ENCODE results near the gene CCDC174. TPM values are rescaled to one million over a fixed set of nuclear protein-coding genes. Genes with fewer than 3 reads are reported as not detected.

The CCDC174 gene
- total and polyA plus RNA-seq, 10 of the 15 experiments (the other 5 are each of a cell fraction or from before 2014, with no cell fraction given) = 11.6 to 31.3 (median 19.1) TPM

DNA sequence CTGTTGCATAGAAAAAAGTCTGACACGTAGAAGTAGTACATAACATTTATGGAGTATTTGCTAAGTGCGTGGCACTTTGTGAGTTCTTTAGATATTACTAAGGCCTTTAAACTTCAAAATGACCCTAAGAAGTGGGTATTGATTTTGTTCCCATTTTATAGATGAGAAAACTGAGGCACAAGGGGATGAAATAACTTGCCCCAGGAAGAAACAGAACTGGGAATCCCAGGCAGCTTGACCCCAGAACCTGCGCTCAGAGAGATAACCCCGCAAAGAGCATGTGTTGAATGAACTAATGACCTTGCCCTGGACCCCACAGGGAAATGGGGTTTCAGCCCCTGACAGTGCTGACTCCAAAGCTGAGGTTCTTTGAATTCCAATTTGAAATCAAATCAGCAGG is 30.5 kb upstream of the CCDC174 start:
- POLR2A ChIA-PET = no interaction called here
- in situ Hi-C loops (cut with MboI) = no loop called here
- 64% methylated on average over 4 of the region's 4 CpGs for WGBS (ENCODE audit: insufficient coverage, insufficient replicate concordance, low lambda C conversion rate, missing lambda C conversion rate)
- Histone ChIP-seq H3K9me3 (replicated peaks; ENCODE audit: control insufficient read depth, insufficient read depth, low read length) (no peaks in the 10 kb centered on the region), H3K4me2 (ENCODE audit: control insufficient read depth, insufficient read depth) (no peak overlapping the region), H3K27ac (ENCODE audit: control insufficient read depth, insufficient read depth) (no peak overlapping the region), H3K4me3 (no peak overlapping the region), H3K9ac (ENCODE audit: control insufficient read depth, insufficient read depth, low read length) (no peak overlapping the region), H3K79me2 (ENCODE audit: control insufficient read depth, insufficient read depth, low read length) (no peaks in the 10 kb centered on the region), H4K20me1 (ENCODE audit: control insufficient read depth, insufficient read depth) (no peaks in the 10 kb centered on the region), H2AFZ (ENCODE audit: control insufficient read depth, low read depth, low read length) (no peak overlapping the region), H3K4me1 (ENCODE audit: control insufficient read depth, insufficient read depth, low read length) (no peaks in the 10 kb centered on the region), H3K27me3 (replicated peaks in 1 of 2; ENCODE audit: control insufficient read depth in 2 of 2, insufficient read depth in 2 of 2, low read length in 1 of 2) (peaks cover 0 to 2% of the 10 kb centered on the region in 2 experiments; a peak in 3 of 4 replicates), H3K36me3 (ENCODE audit: control insufficient read depth in 2 of 2, insufficient read depth in 2 of 2, low read length in 1 of 2) (no peaks in the 10 kb centered on the region)
- RAD21 ChIA-PET (ENCODE audit: unreplicated experiment) = no interaction called here
- no peak for DNase-seq (ENCODE audit: low read depth, low spot score)
- BruUV-seq (replicated peaks) = no TSS peak
- SMC1A ChIA-PET (ENCODE audit: uncharacterized antibody, unreplicated experiment) = interaction anchor here (1.1 kb wide), 1 partner anchor 10 kb away, joined by 3 read pairs; no protein-coding TSS in a partner anchor
- no peak for FAIRE-seq
- no peak for ATAC-seq
- TF ChIP-seq CREB1 (IDR thresholded peaks at IDR 0.05; ENCODE audit: low read depth) = no peak
- no peak for TF ChIP-seq PML (IDR thresholded peaks at IDR 0.05; ENCODE audit: low read length)
- TF ChIP-seq TCF3 (IDR thresholded peaks at IDR 0.05; ENCODE audit: borderline replicate concordance, insufficient read depth, low read depth, low read length) = no peak
- TF ChIP-seq RAD51 (IDR thresholded peaks at IDR 0.05) = no peak
- TF ChIP-seq NR2C1 (IDR thresholded peaks at IDR 0.05) = no peak
- no peak for TF ChIP-seq SMC3 (IDR thresholded peaks at IDR 0.05; ENCODE audit: borderline replicate concordance, low read length)
- TF ChIP-seq, protein P1, sequence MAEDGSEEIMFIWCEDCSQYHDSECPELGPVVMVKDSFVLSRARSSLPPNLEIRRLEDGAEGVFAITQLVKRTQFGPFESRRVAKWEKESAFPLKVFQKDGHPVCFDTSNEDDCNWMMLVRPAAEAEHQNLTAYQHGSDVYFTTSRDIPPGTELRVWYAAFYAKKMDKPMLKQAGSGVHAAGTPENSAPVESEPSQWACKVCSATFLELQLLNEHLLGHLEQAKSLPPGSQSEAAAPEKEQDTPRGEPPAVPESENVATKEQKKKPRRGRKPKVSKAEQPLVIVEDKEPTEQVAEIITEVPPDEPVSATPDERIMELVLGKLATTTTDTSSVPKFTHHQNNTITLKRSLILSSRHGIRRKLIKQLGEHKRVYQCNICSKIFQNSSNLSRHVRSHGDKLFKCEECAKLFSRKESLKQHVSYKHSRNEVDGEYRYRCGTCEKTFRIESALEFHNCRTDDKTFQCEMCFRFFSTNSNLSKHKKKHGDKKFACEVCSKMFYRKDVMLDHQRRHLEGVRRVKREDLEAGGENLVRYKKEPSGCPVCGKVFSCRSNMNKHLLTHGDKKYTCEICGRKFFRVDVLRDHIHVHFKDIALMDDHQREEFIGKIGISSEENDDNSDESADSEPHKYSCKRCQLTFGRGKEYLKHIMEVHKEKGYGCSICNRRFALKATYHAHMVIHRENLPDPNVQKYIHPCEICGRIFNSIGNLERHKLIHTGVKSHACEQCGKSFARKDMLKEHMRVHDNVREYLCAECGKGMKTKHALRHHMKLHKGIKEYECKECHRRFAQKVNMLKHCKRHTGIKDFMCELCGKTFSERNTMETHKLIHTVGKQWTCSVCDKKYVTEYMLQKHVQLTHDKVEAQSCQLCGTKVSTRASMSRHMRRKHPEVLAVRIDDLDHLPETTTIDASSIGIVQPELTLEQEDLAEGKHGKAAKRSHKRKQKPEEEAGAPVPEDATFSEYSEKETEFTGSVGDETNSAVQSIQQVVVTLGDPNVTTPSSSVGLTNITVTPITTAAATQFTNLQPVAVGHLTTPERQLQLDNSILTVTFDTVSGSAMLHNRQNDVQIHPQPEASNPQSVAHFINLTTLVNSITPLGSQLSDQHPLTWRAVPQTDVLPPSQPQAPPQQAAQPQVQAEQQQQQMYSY (CRISPR knock-in tag; IDR thresholded peaks at IDR 0.05) = no peak
- no peak for TF ChIP-seq TCF12 (IDR thresholded peaks at IDR 0.05; ENCODE audit: low read depth, low read length)
- TF ChIP-seq GATAD2B (conservative IDR thresholded peaks at IDR 0.05; ENCODE audit: low read depth) = no peak
- no peak for TF ChIP-seq TARDBP (IDR thresholded peaks at IDR 0.05; ENCODE audit: borderline replicate concordance)
- intact Hi-C loops (cut with micrococcal nuclease; ENCODE audit: unreplicated experiment) = no loop called here
- CTCF ChIA-PET = no interaction called here
